ENCODE measurements around the gene TNFRSF8.

Gene TNFRSF8

DNA sequence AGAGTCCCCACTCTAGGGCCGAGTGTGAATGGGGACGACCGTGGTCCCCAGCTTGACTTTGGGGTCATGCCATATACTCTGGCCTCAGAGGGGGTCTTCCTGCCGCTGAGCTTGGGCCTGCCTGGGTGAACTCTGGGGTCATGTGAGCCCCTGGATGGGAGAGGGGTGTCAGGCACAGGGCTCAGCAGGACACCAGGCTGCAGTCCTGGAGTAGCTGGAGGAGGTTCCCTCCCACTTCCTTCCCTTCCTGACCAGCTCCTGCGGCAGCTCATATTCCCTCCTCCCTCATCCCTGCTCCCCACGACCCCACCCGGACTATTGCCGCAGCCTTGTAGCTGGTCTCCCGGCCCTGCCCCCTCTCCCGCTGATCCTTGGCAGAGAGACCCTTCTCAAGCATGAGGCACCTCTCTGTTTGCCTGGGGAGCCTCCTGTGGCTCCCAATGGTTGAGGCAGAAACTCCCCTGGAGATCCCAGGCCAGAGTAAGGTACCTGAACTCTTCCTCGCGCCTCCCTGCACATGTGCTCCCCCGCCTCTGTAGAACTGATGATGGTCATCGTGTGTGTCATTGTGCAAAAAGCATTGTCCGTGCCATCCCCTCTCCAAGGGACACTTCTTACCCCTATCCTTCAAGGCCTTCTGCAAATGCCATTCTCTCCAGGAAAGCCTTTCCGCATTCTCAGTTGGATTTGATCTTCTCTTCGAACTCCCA lies 105.5 kb downstream of the TNFRSF8 start:
- no peaks in the 10 kb centered on the region for H3K36me3 ChIP-seq (replicated peaks)
- H3K9me3 ChIP-seq: no peaks in the 10 kb centered on the region
- no peak overlapping the region for H3K4me3 ChIP-seq
- peaks cover 25% of the 10 kb centered on the region for H3K27me3 ChIP-seq (ENCODE audit: low read depth)
- in situ Hi-C loops (cut with MboI; ENCODE audit: low sequenced_read_pairs): no loop called here
- DNase-seq (ENCODE audit: low spot score in 2 of 2): no peak
- H3K4me1 ChIP-seq: no peaks in the 10 kb centered on the region

DNA sequence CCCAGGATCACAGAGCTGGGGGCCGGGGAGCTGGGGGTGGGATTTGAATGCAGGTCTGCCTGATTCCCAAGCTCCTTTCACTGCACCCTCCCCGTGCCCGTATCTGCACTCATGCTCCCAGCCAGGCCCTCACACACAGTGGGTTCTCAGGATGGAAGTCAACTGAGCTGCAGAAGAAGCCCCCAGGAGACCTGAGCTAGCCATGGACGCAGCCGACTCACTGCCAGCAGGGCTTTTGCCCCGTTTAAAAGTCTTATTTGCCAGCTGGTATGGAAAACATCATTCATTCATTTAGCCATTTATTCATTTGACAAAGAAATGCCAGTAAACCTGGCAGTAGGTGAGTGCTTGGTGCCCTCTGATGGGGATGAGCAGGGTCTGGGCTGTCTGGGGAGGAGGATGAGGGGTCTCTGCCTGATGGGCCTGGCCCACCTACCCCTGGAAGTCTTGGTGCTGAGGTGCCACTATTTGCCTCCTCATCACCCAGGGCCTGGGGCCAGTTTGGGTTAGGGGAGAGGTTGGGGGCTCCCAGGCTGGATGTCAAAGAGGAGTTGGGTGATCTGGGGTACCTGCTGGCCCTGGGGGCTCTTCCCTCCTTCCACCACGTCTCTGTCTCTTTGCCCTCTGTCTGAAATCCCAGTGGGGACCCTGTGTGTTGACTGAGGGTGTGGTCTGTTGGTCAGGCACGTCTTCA lies 106.5 kb downstream of the TNFRSF8 start:
- in situ Hi-C loops (cut with MboI; ENCODE audit: low sequenced_read_pairs): no loop called here
- no peaks in the 10 kb centered on the region for H3K4me1 ChIP-seq
- H3K9me3 ChIP-seq: no peaks in the 10 kb centered on the region
- DNase-seq (ENCODE audit: low spot score in 2 of 2): no peak
- H3K4me3 ChIP-seq: no peak overlapping the region
- peaks cover 25% of the 10 kb centered on the region for H3K27me3 ChIP-seq (ENCODE audit: low read depth)
- no peaks in the 10 kb centered on the region for H3K36me3 ChIP-seq (replicated peaks)

GRCh38 chr1:12170263-12170671 lies 107.2 kb downstream of the TNFRSF8 start:
- DNase-seq (ENCODE audit: low spot score in 2 of 2): no peak
- Histone ChIP-seq H3K4me1 (no peaks in the 10 kb centered on the region), H3K27me3 (ENCODE audit: low read depth) (peaks cover 25% of the 10 kb centered on the region), H3K36me3 (replicated peaks) (no peaks in the 10 kb centered on the region), H3K4me3 (no peak overlapping the region), H3K9me3 (no peaks in the 10 kb centered on the region)
- in situ Hi-C loops (cut with MboI; ENCODE audit: low sequenced_read_pairs): no loop called here

GRCh38 chr1:12171206-12172041 lies 108.3 kb downstream of the TNFRSF8 start:
- Histone ChIP-seq H3K4me3 (no peak overlapping the region), H3K4me1 (no peaks in the 10 kb centered on the region)

GRCh38 chr1:12172042-12172851 lies 109.1 kb downstream of the TNFRSF8 start:
- no peak for DNase-seq (ENCODE audit: low spot score in 2 of 2)
- Histone ChIP-seq H3K4me1 (no peaks in the 10 kb centered on the region), H3K4me3 (no peak overlapping the region), H3K36me3 (replicated peaks) (no peaks in the 10 kb centered on the region), H3K27me3 (ENCODE audit: low read depth) (peaks cover 13% of the 10 kb centered on the region), H3K9me3 (no peaks in the 10 kb centered on the region)
- in situ Hi-C loops (cut with MboI; ENCODE audit: low sequenced_read_pairs): no loop called here

More at GRCh38 chr1:12171206-12172041, 108.3 kb downstream of the TNFRSF8 start:
- peaks cover 21% of the 10 kb centered on the region for H3K27me3 ChIP-seq (ENCODE audit: low read depth)
- H3K36me3 ChIP-seq (replicated peaks): no peaks in the 10 kb centered on the region
- in situ Hi-C loops (cut with MboI; ENCODE audit: low sequenced_read_pairs): no loop called here
- no peaks in the 10 kb centered on the region for H3K9me3 ChIP-seq
- no peak for DNase-seq (ENCODE audit: low spot score in 2 of 2)

GRCh38 chr1:12173041-12173509 lies 110.0 kb downstream of the TNFRSF8 start:
- in situ Hi-C loops (cut with MboI; ENCODE audit: low sequenced_read_pairs): no loop called here
- DNase-seq (ENCODE audit: low spot score in 2 of 2): no peak
- Histone ChIP-seq H3K4me1 (no peaks in the 10 kb centered on the region), H3K9me3 (no peaks in the 10 kb centered on the region), H3K36me3 (replicated peaks) (no peaks in the 10 kb centered on the region), H3K27me3 (ENCODE audit: low read depth) (peaks cover 4% of the 10 kb centered on the region), H3K4me3 (no peak overlapping the region)

DNA sequence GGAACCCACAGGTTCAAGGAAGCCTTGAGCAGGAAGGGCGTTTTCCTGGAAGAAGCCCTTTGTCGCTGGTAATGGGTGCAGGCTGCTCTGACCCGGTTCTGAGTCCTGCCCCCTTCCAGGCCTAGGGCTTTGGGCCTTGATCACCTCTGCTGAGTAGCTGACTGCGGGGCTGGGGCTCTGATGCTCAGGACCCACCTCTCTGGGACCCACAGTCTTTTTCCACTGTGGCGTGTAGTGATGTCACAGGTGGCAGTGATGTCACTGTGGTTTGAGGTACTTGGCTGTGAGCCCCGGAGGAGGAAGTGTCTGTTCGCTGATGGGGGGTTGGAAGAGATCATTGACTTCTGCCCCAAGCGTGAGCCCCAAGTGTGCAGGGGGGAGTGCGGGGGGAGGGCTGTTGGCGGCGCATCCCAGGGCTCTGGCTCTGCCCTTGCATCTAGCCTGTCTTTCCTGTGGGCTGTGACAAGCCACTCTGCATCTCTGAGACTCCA lies 110.6 kb downstream of the TNFRSF8 start:
- Histone ChIP-seq H3K27me3 (ENCODE audit: low read depth) (no peaks in the 10 kb centered on the region; the same call in 1 of the 2 replicates), H3K36me3 (replicated peaks) (no peaks in the 10 kb centered on the region), H3K4me3 (no peak overlapping the region), H3K9me3 (no peaks in the 10 kb centered on the region), H3K4me1 (no peaks in the 10 kb centered on the region)
- DNase-seq (ENCODE audit: low spot score in 2 of 2): no peak
- in situ Hi-C loops (cut with MboI; ENCODE audit: low sequenced_read_pairs): no loop called here

GRCh38 chr1:12174924-12175810 lies 112.1 kb downstream of the TNFRSF8 start:
- in situ Hi-C loops (cut with MboI; ENCODE audit: low sequenced_read_pairs): no loop called here
- Histone ChIP-seq H3K9me3 (no peaks in the 10 kb centered on the region), H3K36me3 (replicated peaks) (no peaks in the 10 kb centered on the region), H3K4me1 (no peaks in the 10 kb centered on the region), H3K4me3 (no peak overlapping the region), H3K27me3 (ENCODE audit: low read depth) (no peaks in the 10 kb centered on the region)
- no peak for DNase-seq (ENCODE audit: low spot score in 2 of 2)

DNA sequence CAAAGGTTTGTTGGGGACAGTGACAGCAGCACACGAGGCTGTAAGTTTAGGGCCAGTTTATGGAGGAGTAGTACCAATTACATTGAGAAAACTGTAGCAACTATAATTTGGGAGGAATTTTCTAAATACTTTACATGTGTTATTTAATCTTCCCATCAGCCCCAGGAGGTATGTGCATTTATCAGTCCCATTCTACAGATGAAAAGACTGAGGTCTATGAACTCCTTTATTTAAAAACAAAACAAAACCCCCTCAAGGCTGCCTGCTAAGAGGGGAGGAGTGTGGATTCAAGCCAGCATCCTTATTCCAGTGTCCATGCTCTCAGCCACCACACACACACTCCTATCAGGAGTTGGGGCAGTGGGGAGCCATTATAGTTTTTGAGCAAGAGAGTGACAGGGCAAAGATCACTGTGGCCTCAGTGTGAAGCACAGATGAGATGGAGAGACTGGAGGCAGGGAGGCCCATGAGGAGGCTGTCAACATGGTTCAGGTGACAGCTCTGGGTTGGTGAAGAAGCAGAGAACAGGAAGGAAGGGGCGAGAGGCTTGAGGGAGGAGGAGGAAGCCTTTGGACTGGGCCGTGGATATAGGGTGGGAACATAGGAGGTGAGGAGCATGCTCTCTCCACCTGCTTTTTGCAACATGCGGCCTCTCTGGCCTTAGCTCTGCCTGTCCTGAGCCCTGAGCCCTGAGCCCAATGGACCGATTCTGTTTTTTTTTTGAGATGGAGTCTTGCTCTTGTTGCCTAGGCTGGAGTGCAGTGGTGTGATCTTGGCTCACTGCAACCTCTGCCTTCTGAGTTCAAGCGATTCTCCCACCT lies 113.4 kb downstream of the TNFRSF8 start:
- Histone ChIP-seq H3K36me3 (replicated peaks) (no peaks in the 10 kb centered on the region), H3K27me3 (ENCODE audit: low read depth) (no peaks in the 10 kb centered on the region), H3K9me3 (no peaks in the 10 kb centered on the region), H3K4me3 (no peak overlapping the region), H3K4me1 (no peaks in the 10 kb centered on the region)
- in situ Hi-C loops (cut with MboI; ENCODE audit: low sequenced_read_pairs): no loop called here
- no peak for DNase-seq (ENCODE audit: low spot score in 2 of 2)

DNA sequence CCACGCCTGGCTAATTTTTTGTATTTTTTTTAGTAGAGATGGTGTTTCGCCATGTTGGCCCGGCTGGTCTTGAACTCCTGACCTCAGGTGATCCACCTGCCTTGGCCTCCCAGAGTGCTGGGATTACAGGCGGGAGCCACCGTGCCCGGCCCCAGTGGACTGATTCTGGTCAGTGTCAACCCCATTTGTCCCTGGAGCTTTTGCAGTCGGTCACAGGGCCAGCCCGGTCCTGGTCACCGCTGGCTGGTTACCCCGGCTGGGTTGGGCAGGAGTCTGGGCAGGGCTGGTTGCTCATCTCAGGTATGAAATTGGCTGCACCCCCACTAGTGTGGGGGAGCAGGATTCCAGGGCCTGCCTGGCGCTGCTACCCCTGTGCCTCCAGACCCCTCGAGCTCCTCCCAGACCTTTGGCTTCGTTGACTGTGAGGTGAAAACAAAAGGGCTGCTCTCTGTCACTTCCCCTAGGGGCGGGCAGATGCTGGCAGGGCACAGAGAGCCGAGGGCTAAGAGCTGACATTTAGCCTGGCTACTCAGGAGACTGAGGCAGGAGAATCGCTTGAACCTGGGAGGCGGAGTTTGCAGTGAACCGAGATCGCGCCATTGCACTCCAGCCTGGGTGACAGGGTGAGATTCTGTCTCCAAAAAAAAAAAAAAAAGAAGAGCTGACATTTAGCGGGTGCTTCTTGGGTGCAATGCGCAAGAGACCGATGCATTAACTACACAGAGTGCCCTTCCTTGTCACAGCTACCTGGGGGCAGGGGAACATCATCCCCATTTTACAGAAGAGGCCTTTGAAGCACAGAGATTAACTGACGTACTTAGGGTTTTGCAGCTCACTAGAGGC lies 114.3 kb downstream of the TNFRSF8 start:
- no peak for DNase-seq (ENCODE audit: low spot score in 2 of 2)
- Histone ChIP-seq H3K27me3 (ENCODE audit: low read depth) (no peaks in the 10 kb centered on the region), H3K4me3 (no peak overlapping the region), H3K36me3 (replicated peaks) (no peaks in the 10 kb centered on the region), H3K4me1 (no peaks in the 10 kb centered on the region), H3K9me3 (no peaks in the 10 kb centered on the region)
- in situ Hi-C loops (cut with MboI; ENCODE audit: low sequenced_read_pairs): no loop called here

DNA sequence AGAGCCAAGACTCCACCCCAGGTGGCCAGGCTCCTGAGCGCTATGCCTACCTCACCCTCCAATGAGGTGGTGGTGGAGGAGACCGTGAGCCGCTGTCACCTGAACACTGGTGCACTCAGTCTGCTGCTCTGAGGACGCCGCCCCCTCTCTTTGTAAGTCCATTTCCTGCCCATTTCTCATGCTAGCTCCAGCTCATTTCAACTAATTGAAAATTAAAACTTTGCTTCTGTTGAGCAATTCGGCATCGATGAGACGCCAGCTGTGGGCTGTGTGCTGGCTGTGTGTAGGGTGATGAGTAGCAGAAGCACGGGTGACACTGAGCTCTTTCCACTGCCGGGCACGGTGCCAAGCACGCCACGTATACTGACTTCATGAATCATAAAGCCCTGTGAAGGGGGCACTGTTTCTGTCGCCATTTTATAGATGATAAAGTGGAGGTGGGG lies 114.9 kb downstream of the TNFRSF8 start:
- Histone ChIP-seq H3K9me3 (no peaks in the 10 kb centered on the region), H3K27me3 (ENCODE audit: low read depth) (no peaks in the 10 kb centered on the region), H3K36me3 (replicated peaks) (no peaks in the 10 kb centered on the region), H3K4me3 (no peak overlapping the region), H3K4me1 (no peaks in the 10 kb centered on the region)
- in situ Hi-C loops (cut with MboI; ENCODE audit: low sequenced_read_pairs): no loop called here
- DNase-seq (ENCODE audit: low spot score in 2 of 2): no peak
